Endothelial cell of umbilical vein (primary cell): ENCODE measurements around the gene C10orf53.

ENCODE experiments used
- CTCF ChIP-seq, 2 donors: IDR thresholded peaks; 1 replicate in 1 of 2; 2 replicates in 1 of 2; pipeline ENCODE4 v1.5.1; 2011; ENCODE audit warnings: low read length in 2 of 2, mild to moderate bottlenecking in 2 of 2, moderate library complexity in 2 of 2, control low read depth in 1 of 2, inconsistent platforms in 1 of 2, low read depth in 1 of 2; ENCODE audit not compliant: insufficient read depth in 1 of 2; ENCODE audit errors: extremely low read depth in 1 of 2
- POLR2A ChIP-seq: IDR thresholded peaks from 2 replicates; pipeline ENCODE4 v1.6.1; 2012; ENCODE audit warnings: low read depth, mild to moderate bottlenecking, control low read depth, low read length

GRCh38 chr10:49663596-49663995 lies 15.9 kb upstream of the C10orf53 start:
- no peak for TF ChIP-seq CTCF (IDR thresholded peaks at IDR 0.05; ENCODE audit: extremely low read depth in 1 of 2, insufficient read depth in 1 of 2, low read depth in 1 of 2, low read length in 2 of 2)
- TF ChIP-seq POLR2A = no peak
